GM21390 (cell line): ENCODE results near the gene DHRS12.

ENCODE experiments used
- ATAC-seq: cut with Tn5 transposase; IDR thresholded peaks from one replicate; pipeline ENCODE4 v1.9.1; 2021; ENCODE audit not compliant: unreplicated experiment

The DHRS12 gene

DNA sequence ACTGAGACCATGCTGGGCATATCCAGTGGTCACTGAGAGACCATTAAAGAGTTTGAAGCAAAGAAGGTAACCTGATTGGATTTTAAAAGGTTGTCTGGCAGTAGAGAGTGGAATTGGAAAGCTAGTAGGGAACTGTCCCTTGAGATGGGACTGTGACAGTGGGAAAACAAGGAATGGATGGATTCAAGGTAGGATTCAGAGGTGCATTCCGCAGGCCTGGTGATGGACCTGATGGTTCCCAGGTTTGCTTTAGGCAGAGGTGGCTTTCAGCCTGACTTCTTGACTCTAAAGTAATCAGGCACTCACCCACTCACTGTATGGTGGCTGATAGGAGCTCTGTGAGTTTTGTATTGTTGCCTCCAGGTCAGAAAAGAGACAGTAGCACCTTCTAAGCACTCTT lies 73.0 kb downstream of the DHRS12 start:
- ATAC-seq: no peak

DNA sequence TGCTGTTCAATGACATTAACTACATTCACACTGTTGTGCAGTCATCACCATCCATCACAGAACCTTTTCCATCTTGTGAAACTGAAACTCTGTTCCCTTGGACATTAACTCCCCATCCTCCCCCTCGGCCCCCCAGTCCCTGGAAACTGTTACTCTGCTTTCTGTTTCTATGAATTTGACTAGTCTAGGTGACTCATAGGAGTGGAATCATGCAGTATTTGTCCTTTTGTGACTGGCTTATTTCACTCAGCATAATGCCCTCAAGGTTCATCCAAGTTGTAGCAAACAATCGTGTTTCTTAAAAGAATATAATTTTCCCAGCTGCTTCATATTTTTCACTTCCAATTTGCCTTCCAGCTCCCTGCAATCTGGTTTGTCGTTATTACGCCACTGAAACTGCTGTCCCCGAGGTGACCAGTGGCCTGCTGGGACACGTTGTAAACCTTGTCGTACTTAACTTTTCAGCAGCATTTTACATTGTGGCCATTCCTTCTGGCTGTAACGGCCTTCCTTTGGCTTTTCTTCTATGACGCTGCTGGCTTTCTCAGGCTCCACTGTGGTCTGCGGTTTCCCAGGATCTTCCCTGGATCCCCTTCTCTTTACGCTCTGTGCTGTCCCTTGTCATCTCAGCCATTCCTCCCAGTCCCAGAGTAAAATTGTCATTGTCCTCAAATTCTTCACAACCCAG lies 74.0 kb downstream of the DHRS12 start:
- ATAC-seq: no peak

DNA sequence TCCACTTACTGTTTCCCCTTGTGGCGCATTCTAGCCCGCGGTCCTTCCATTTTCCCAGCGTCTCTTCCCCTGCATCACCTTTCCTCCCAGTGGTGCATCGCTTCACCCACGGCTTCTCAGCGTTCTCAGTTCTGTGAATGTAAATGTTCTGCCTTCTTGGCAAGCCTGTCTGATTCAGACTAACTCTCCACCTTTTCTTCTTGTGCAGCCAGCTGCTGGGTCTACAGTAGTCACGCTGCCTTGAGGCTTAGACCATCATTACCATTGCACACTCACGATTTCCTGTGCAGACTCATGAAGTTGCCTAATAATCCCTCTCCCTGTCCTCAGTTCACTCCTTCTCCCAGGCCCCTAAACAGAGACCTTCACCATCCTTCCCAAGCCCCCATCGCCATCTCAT lies 75.0 kb downstream of the DHRS12 start:
- no peak for ATAC-seq

DNA sequence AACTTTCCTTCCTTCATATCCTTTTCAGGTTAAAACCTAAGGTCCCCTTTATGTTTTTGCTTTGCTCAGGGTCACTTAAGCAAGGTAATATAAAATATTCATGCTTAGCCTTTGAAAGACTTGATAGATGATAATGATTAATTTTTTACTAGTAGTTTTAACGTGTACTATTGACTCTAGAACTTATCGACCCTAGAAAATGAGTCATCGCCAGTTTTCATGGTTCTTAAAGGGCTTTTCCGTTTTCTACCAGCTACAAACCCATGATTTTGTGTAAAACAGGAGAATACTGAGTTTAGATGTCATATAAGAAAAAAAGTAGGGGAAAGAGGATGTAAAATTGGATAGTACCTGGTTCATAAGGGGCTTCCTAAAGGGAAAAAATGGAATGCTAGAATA lies 75.7 kb downstream of the DHRS12 start:
- no peak for ATAC-seq

DNA sequence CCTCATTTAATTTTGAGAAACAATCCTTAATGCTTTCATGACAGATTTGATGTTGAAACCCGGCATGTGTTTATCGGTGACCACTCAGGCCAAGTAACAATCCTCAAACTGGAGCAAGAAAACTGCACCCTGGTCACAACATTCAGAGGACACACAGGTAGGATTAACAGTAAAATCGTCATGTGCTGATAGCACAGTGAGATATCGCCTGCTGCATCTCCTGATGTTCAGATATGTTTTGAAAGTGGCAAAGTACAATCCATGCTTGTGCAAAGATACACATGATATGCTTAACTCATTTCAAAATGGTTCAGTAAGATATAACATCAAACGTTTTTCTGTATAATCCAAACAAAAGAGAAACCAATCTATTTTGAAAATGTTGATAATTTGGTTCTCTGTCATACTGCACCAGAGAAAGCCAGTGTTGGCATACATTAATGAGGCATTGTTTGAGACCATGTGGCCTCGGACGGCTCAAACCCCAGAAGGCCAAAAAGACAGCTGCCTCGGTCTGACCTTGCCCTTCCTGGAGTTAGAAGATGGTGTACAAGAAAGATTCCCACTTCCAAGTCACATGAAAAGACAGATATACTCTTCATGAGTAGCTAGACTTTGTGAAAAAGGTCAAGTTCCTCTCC lies 76.2 kb downstream of the DHRS12 start:
- no peak for ATAC-seq

DNA sequence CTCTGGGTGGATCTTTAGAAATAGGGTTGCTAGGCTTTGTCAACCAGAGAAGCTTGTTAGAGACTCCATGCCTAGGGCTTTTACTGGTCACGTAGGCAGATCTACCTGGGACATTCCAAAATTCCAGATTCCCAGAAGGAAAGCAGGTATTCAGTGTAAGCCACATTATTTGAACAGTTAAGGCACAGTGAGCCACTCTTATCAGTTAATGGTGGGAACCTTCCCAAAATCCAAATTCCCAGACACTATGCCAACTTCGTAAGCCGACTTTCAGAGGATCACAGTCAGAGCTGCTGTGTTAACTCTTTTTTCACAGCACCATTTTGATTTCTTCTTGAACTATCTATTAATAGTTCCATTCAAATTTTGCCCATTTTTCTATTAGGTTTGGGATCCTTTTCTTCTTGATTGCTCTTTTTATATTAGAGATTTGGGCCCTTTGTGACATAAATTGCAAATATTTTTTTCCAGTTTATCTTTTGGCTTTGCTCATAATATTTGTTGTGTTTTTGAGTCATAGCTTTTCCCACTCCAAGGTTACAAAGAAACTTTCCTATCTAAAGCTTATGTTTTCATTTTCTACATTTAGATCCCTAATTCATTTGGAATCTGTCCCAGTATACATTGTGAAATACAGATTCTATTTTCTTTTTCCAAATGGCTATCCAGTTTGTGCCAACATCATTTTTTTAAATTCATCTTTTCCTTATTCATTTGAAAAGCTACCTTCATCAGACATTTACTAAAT lies 77.3 kb downstream of the DHRS12 start:
- ATAC-seq: no peak

DNA sequence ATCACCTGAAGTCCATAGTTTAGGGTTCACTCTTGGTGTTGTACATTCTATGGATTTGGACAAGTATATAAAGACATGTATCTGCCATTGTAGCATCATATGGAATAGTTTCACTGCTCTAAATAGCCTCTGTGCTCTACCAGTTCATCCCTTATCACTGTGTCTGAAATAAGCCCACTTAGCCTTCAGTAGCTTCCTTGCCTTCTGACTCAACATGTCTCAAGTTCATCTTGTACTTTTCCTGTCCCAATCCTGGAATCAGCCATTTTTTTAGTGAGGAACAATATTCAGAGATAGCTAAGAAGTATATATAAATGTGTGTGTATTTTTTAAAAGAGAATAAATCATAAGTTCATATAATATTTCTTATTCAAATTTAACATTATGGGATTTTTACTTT lies 79.2 kb downstream of the DHRS12 start:
- no peak for ATAC-seq

DNA sequence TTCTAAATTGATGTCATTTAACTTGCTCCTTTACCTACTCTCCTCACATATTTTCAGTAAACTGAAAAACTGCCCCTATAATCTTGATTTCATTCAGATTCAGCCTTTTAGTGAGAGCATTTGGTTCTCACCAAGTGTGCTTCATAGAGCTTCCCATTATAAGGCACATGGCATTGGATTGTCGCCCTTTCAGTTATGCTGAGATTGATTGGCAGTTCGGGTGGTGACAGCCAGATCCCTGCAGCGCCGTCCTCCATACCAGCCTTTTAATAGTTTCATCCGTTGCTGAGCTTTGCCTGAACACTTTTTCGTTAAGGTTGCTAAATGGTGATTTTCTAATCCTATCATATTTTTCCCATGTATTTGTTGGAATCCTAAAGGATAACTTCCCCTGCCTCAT lies 80.4 kb downstream of the DHRS12 start:
- ATAC-seq: no peak

DNA sequence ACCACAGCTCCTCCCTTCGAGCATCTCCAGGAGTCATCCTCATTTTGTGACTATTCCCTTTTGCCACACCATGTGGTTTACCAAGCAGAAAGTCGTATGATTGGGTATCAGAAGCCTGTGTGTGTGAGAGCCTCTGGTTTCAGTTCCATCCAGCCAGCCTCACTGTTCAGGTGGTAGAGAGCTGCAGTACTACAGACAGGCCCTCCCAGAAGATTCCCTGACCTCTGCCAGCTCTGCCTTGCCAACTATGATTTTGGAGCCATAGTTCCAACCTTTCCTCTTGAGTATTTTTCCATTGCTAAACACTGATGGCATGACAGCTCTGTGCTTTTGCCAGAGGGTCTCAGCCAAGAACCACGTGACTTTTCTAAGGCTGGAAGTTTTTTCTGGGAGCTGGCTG lies 82.5 kb downstream of the DHRS12 start:
- peak; percentile 96 for ATAC-seq

DNA sequence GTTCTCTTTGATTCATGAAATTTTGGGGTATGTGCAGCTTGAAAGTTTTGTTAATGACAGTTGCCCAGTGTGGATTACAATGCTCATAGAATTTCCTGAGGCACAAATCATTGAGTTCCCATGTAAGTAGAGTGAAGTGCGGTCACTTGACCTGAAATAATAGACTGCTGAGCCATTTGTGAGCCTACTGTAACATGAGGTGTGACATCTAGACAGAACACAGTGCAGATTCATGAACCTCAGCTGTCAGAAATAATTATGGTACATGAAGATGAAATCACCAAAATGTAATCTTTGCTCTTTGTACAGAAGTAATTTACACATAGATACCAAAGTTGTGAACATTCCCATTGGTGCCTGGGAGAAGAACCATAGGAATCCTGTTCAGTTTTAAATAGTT lies 84.6 kb downstream of the DHRS12 start:
- no peak for ATAC-seq
